H9 (cell line): Measurements from ENCODE around the gene PTTG1IP. TPM values are rescaled to one million over a fixed set of nuclear protein-coding genes. Genes with fewer than 3 reads are reported as not detected.

Source experiments
- DNase-seq: peaks from one replicate; pipeline ENCODE4 v3.0.0-alpha.2; 2017
- H2AFZ ChIP-seq: one replicate; pipeline ENCODE4 v1.6.1; 2013; ENCODE audit warnings: mild to moderate bottlenecking, low read length, control low read depth, moderate library complexity
- H2AK5ac ChIP-seq: 2 replicates; pipeline ENCODE4 v1.6.1; 2013; ENCODE audit warnings: low read length, control low read depth, mixed read lengths; ENCODE audit not compliant: insufficient read length
- H2BK120ac ChIP-seq: one replicate; pipeline ENCODE4 v1.6.1; 2013; ENCODE audit warnings: low read depth, mild to moderate bottlenecking, low read length, control low read depth, inconsistent platforms; ENCODE audit not compliant: poor library complexity, severe bottlenecking
- H2BK12ac ChIP-seq: 2 replicates; pipeline ENCODE4 v1.6.1; 2013; ENCODE audit warnings: low read length, control low read depth, mixed read lengths, low read depth; ENCODE audit not compliant: insufficient read length
- H2BK15ac ChIP-seq: 2 replicates; pipeline ENCODE4 v1.6.1; 2013; ENCODE audit warnings: low read depth, low read length, control low read depth
- H2BK20ac ChIP-seq: one replicate; pipeline ENCODE4 v1.6.1; 2013; ENCODE audit warnings: low read depth, mild to moderate bottlenecking, low read length, control low read depth, inconsistent platforms; ENCODE audit not compliant: poor library complexity, severe bottlenecking
- H2BK5ac ChIP-seq: 2 replicates; pipeline ENCODE4 v1.6.1; 2013; ENCODE audit warnings: low read length, control low read depth, mixed read lengths; ENCODE audit not compliant: insufficient read length
- H3K14ac ChIP-seq: 2 replicates; pipeline ENCODE4 v1.6.1; 2013; ENCODE audit warnings: low read length, control low read depth; ENCODE audit not compliant: insufficient read depth
- H3K18ac ChIP-seq: 2 replicates; pipeline ENCODE4 v1.6.1; 2013; ENCODE audit warnings: low read depth, mild to moderate bottlenecking, mixed read lengths, low read length, control low read depth; ENCODE audit not compliant: insufficient read length
- H3K23ac ChIP-seq: 2 replicates; pipeline ENCODE4 v1.6.1; 2013; ENCODE audit warnings: low read length, control low read depth, mixed read lengths, low read depth; ENCODE audit not compliant: insufficient read length
- H3K23me2 ChIP-seq: 2 replicates; pipeline ENCODE4 v1.6.1; 2013; ENCODE audit warnings: low read depth, mild to moderate bottlenecking, mixed read lengths, low read length, control low read depth; ENCODE audit not compliant: insufficient read length, poor library complexity, severe bottlenecking
- H3K27ac ChIP-seq: 2 replicates; pipeline ENCODE4 v1.5.1; 2013; ENCODE audit warnings: low read length, control low read depth, mixed read lengths, low read depth; ENCODE audit not compliant: insufficient read length
- H3K27me3 ChIP-seq: 2 replicates; pipeline ENCODE4 v1.6.1; 2013; ENCODE audit warnings: low read length, control low read depth, inconsistent platforms; ENCODE audit not compliant: insufficient read depth
- H3K4ac ChIP-seq: 2 replicates; pipeline ENCODE4 v1.6.1; 2013; ENCODE audit warnings: low read depth, mild to moderate bottlenecking, control low read depth, inconsistent platforms, low read length, moderate library complexity
- H3K4me1 ChIP-seq: 2 replicates; pipeline ENCODE4 v1.6.1; 2013; ENCODE audit warnings: low read length, control low read depth, inconsistent platforms; ENCODE audit not compliant: insufficient read depth
- H3K4me2 ChIP-seq: 2 replicates; pipeline ENCODE4 v1.6.1; 2013; ENCODE audit warnings: low read length, control low read depth, mixed read lengths; ENCODE audit not compliant: insufficient read length, insufficient read depth
- H3K56ac ChIP-seq: 2 replicates; pipeline ENCODE4 v1.6.1; 2013; ENCODE audit warnings: low read depth, mild to moderate bottlenecking, mixed read lengths, low read length, control low read depth; ENCODE audit not compliant: insufficient read length
- H3K79me1 ChIP-seq: 2 replicates; pipeline ENCODE4 v1.6.1; 2013; ENCODE audit warnings: low read depth, mild to moderate bottlenecking, moderate library complexity, low read length, control low read depth, inconsistent platforms; ENCODE audit not compliant: insufficient read depth, poor library complexity, severe bottlenecking
- H3K79me2 ChIP-seq: 2 replicates; pipeline ENCODE4 v1.6.1; 2013; ENCODE audit warnings: low read length, control low read depth, inconsistent platforms; ENCODE audit not compliant: insufficient read depth
- H3K9ac ChIP-seq: 2 replicates; pipeline ENCODE4 v1.6.1; 2013; ENCODE audit warnings: low read length, control low read depth, mixed read lengths; ENCODE audit not compliant: insufficient read length; ENCODE audit errors: extremely low read depth
- H3K9me3 ChIP-seq: one replicate; pipeline ENCODE4 v1.6.1; 2013; ENCODE audit warnings: low read depth, low read length, inconsistent platforms; ENCODE audit not compliant: control insufficient read depth
- H3T11ph ChIP-seq: one replicate; pipeline ENCODE4 v1.6.1; 2013; ENCODE audit warnings: mild to moderate bottlenecking, low read length, control low read depth, inconsistent platforms
- H4K20me1 ChIP-seq: one replicate; pipeline ENCODE4 v1.6.1; 2013; ENCODE audit not compliant: control insufficient read depth, insufficient read length, insufficient read depth
- H4K5ac ChIP-seq: 2 replicates; pipeline ENCODE4 v1.6.1; 2013; ENCODE audit warnings: low read depth, mild to moderate bottlenecking, mixed read lengths, low read length, control low read depth; ENCODE audit not compliant: insufficient read length
- H4K8ac ChIP-seq: replicated peaks from 2 replicates; pipeline ENCODE4 v1.6.1; 2013; ENCODE audit warnings: low read length, control low read depth, mixed read lengths, low read depth; ENCODE audit not compliant: insufficient read length
- H4K91ac ChIP-seq: 2 replicates; pipeline ENCODE4 v1.6.1; 2013; ENCODE audit warnings: low read depth, mild to moderate bottlenecking, moderate library complexity, mixed read lengths, low read length, control low read depth; ENCODE audit not compliant: insufficient read length
- H3K27ac Mint-ChIP-seq, 3 experiments: 2 replicates in 2 of 3; 3 replicates in 1 of 3; pipeline ENCODE4 v1.8.0; 2020 to 2021; ENCODE audit warnings: mixed read lengths in 3 of 3, mild to moderate bottlenecking in 1 of 3, moderate library complexity in 1 of 3
- H3K27me3 Mint-ChIP-seq: 2 replicates; pipeline ENCODE4 v1.8.0; 2021; ENCODE audit warnings: low read depth, mild to moderate bottlenecking, moderate library complexity, mixed read lengths
- H3K36me3 Mint-ChIP-seq, 3 experiments: 2 replicates in 2 of 3; 3 replicates in 1 of 3; pipeline ENCODE4 v1.8.0; 2020 to 2021; ENCODE audit warnings: low read depth in 3 of 3, mixed read lengths in 3 of 3; ENCODE audit not compliant: insufficient read depth in 1 of 3
- H3K4me1 Mint-ChIP-seq, 2 experiments: 2 replicates each; pipeline ENCODE4 v1.8.0; 2020; ENCODE audit warnings: mixed read lengths in 2 of 2
- H3K4me3 Mint-ChIP-seq, 2 experiments: 2 replicates in 1 of 2; 3 replicates in 1 of 2; pipeline ENCODE4 v1.8.0; 2020 to 2021; ENCODE audit warnings: mild to moderate bottlenecking in 2 of 2, mixed read lengths in 2 of 2, moderate library complexity in 1 of 2
- H3K9me3 Mint-ChIP-seq, 2 experiments: 2 replicates in 1 of 2; 3 replicates in 1 of 2; pipeline ENCODE4 v1.8.0; 2020; ENCODE audit warnings: mild to moderate bottlenecking in 2 of 2, mixed read lengths in 2 of 2, moderate library complexity in 1 of 2
- WGBS: extraction: QIAGEN DNeasy Blood & Tissue Kit; methylation state at CpG from one replicate; pipeline ENCODE4 v1.1.7; 2013; ENCODE audit warnings: missing lambda C conversion rate, low lambda C conversion rate, mixed read lengths; ENCODE audit not compliant: insufficient read length; ENCODE audit errors: extremely low coverage; 5-methylcytosine and 5-hydroxymethylcytosine counted together
- total RNA-seq: library from RNA; stranded (reverse); gene quantifications from 2 replicates; pipeline ENCODE4 v1.2.1, GENCODE V29; 2021
- TF ChIP-seq, protein P1 (sequence below): fragments of 200-600 bp; sonication (generic); conservative IDR thresholded peaks from 3 replicates; pipeline ENCODE4 v1.8.0; 2021; ENCODE audit warnings: antibody characterized with exemption, mild to moderate bottlenecking

PTTG1IP gene
- total RNA-seq, 1 experiment from 2014 or later: 107 TPM

DNA sequence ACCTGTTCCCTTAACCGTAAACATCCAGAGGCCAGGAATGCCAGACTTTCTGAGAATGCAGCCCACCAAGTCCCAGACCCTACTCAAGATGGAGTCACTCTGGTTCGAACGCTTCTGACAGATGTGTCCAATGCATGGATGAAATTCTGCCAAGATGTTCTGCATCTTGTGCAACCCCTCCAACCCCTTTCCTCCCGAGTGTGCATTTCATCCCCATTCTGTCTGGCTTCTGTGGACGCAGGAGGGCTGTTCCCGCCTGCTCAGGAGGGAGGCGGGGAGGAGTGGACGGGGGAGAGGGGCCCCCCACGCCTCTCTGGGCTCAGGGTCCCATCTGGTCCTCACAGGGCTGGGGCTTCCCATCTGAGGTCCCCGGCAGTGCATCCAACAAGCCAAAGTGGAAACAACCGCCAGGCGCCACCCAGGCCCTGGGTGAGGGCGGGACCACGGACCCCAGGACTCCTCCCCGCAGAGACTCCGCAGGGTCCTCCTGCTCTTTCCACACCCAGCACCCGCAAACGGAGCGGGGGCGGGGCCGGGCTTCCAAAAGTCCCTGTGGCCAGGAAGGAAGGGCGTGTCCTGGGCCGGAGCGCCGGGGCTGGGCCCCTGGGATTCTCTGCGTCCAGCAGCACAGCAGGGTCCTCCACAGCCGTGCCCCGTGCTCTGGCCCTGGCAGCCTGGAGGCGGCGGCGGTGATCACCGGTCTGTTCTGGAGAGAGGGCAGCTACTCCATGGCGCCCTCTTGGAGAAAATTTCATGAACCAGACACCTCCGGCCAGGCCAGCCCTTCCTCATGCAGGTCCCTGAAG lies 27.9 kb downstream of the PTTG1IP start:
- Mint-ChIP-seq H3K4me3 (peak overlapping the region; percentile 54 to 67), H3K27me3 (peaks cover 3% of the 10 kb centered on the region; the same call in 1 of the 2 replicates), H3K4me1 (peaks cover 13 to 21% of the 10 kb centered on the region in 2 experiments), H3K36me3 (peaks cover 8 to 22% (median 21%) of the 10 kb centered on the region in 3 experiments; a peak in 6 of 7 replicates), H3K9me3 (no peaks in the 10 kb centered on the region), H3K27ac (no peak overlapping the region)
- Histone ChIP-seq H2BK20ac (no peak overlapping the region), H4K20me1 (no peaks in the 10 kb centered on the region), H3K4ac (no peak overlapping the region), H2AFZ (no peak overlapping the region), H3K9ac (no peak overlapping the region), H2BK15ac (no peak overlapping the region), H3K18ac (no peak overlapping the region), H3K9me3 (no peaks in the 10 kb centered on the region), H3K27ac (no peak overlapping the region), H2BK5ac (no peak overlapping the region), H3K79me2 (no peaks in the 10 kb centered on the region), H2AK5ac (no peak overlapping the region), H4K8ac (no peak overlapping the region), H3K14ac (no peak overlapping the region), H4K5ac (no peak overlapping the region), H3K23ac (no peak overlapping the region), H2BK12ac (no peak overlapping the region), H3K79me1 (no peaks in the 10 kb centered on the region), H3K56ac (no peak overlapping the region), H3K4me1 (0 out of 2 replicates have a peak, but pooled peaks cover 2% of the 10 kb centered on the region), H2BK120ac (no peak overlapping the region), H3T11ph (no peak overlapping the region), H3K4me2 (peak overlapping the region; percentile 8), H3K27me3 (no peaks in the 10 kb centered on the region), H3K23me2 (no peaks in the 10 kb centered on the region), H4K91ac (no peak overlapping the region)
- DNase-seq: peak; percentile 91
- no CpG with 5 or more reads among the region's 34 CpGs for WGBS
- TF ChIP-seq, protein P1, sequence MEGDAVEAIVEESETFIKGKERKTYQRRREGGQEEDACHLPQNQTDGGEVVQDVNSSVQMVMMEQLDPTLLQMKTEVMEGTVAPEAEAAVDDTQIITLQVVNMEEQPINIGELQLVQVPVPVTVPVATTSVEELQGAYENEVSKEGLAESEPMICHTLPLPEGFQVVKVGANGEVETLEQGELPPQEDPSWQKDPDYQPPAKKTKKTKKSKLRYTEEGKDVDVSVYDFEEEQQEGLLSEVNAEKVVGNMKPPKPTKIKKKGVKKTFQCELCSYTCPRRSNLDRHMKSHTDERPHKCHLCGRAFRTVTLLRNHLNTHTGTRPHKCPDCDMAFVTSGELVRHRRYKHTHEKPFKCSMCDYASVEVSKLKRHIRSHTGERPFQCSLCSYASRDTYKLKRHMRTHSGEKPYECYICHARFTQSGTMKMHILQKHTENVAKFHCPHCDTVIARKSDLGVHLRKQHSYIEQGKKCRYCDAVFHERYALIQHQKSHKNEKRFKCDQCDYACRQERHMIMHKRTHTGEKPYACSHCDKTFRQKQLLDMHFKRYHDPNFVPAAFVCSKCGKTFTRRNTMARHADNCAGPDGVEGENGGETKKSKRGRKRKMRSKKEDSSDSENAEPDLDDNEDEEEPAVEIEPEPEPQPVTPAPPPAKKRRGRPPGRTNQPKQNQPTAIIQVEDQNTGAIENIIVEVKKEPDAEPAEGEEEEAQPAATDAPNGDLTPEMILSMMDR: peak; percentile 66
